ENCODE results near the gene ASXL3. TPM values are rescaled to one million over a fixed set of nuclear protein-coding genes. Genes with fewer than 3 reads are reported as not detected.

Gene ASXL3
- total and polyA plus RNA-seq, 10 of the 15 experiments (the other 5 are each of a cell fraction or from before 2014, with no cell fraction given): 0.15 TPM; not detected in 9

DNA sequence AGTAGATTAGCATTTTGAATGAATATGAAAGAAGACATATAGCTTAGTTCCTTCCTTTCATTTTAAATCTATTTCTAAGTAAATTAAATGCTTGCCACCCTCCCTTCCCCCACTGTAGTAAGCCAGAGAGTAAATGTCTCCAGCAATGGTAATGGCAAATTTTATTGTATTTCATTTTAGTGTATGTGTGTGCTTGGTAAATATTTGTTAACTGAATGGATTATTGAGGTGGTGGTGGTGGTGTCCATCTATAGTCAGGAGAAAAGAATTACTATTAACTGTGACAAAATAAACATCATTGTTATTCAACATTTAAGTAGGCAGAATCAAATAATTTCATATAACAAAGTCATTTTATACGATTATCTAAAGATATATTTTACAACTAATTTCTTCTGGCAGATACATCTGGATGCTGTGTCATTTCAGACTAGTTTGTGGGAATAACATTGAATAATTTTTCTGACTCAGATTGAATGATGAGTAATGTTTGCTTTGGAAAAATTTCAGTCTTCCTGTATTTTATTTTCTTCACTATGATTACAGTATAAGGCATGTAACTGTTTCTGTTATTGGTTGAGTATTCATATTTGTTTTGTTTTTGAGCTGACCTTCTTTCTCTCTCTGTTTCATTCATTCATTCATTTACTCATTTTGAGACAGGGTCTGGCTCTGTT is 18.3 kb downstream of the ASXL3 start:
- RAD21 ChIA-PET (ENCODE audit: unreplicated experiment): no interaction called here
- no TSS peak for BruUV-seq (replicated peaks)
- no peak for DNase-seq (ENCODE audit: low read depth, low spot score)
- no peak overlapping the region for H3K9ac ChIP-seq (ENCODE audit: control insufficient read depth, insufficient read depth, low read length)
- POLR2A ChIA-PET: no interaction called here
- TF ChIP-seq BCLAF1 (IDR thresholded peaks at IDR 0.05): no peak
- no peak for TF ChIP-seq GATAD2B (conservative IDR thresholded peaks at IDR 0.05; ENCODE audit: low read depth)
- TF ChIP-seq SRF (IDR thresholded peaks at IDR 0.05; ENCODE audit: low read depth in 2 of 2, low read length in 2 of 2): no peak
- no peak for TF ChIP-seq POLR2AphosphoS5 (IDR thresholded peaks at IDR 0.05; ENCODE audit: low read length)
- TF ChIP-seq RB1 (IDR thresholded peaks at IDR 0.05; ENCODE audit: borderline replicate concordance): no peak
- TF ChIP-seq, protein P1, sequence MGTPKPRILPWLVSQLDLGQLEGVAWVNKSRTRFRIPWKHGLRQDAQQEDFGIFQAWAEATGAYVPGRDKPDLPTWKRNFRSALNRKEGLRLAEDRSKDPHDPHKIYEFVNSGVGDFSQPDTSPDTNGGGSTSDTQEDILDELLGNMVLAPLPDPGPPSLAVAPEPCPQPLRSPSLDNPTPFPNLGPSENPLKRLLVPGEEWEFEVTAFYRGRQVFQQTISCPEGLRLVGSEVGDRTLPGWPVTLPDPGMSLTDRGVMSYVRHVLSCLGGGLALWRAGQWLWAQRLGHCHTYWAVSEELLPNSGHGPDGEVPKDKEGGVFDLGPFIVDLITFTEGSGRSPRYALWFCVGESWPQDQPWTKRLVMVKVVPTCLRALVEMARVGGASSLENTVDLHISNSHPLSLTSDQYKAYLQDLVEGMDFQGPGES (IDR thresholded peaks at IDR 0.05): no peak
- TF ChIP-seq RAD21 (IDR thresholded peaks at IDR 0.05; ENCODE audit: insufficient read depth, low read depth, low read length): no peak
- no peak for TF ChIP-seq STAT3 (IDR thresholded peaks at IDR 0.05; ENCODE audit: low read depth, low read length)
- no peak for TF ChIP-seq PAX8 (IDR thresholded peaks at IDR 0.05)
- TF ChIP-seq SMC3 (IDR thresholded peaks at IDR 0.05; ENCODE audit: borderline replicate concordance, low read length): no peak
- no peak for TF ChIP-seq SKIL (IDR thresholded peaks at IDR 0.05; ENCODE audit: low read depth, poor library complexity, severe bottlenecking)
- TF ChIP-seq NRF1 (conservative IDR thresholded peaks at IDR 0.05; ENCODE audit: low read depth, low read length): no peak
- no peak for TF ChIP-seq MLLT1 (IDR thresholded peaks at IDR 0.05)
- TF ChIP-seq ESRRA (IDR thresholded peaks at IDR 0.05; ENCODE audit: low read length): no peak
- TF ChIP-seq, protein P2, sequence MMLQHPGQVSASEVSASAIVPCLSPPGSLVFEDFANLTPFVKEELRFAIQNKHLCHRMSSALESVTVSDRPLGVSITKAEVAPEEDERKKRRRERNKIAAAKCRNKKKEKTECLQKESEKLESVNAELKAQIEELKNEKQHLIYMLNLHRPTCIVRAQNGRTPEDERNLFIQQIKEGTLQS (IDR thresholded peaks at IDR 0.05; ENCODE audit: borderline replicate concordance, extremely low read depth, low read depth, low read length): no peak
- TF ChIP-seq MXI1 (IDR thresholded peaks at IDR 0.05; ENCODE audit: low read depth, low read length): no peak
- TF ChIP-seq HCFC1 (IDR thresholded peaks at IDR 0.05; ENCODE audit: low read length): no peak
- H3K4me1 ChIP-seq (ENCODE audit: control insufficient read depth, insufficient read depth, low read length): no peaks in the 10 kb centered on the region
- H3K4me3 ChIP-seq: no peak overlapping the region
- CTCF ChIA-PET: no interaction called here
- intact Hi-C loops (cut with micrococcal nuclease; ENCODE audit: unreplicated experiment): no loop called here
- H3K79me2 ChIP-seq (ENCODE audit: control insufficient read depth, insufficient read depth, low read length): no peaks in the 10 kb centered on the region
- no peak overlapping the region for H2AFZ ChIP-seq (ENCODE audit: control insufficient read depth, low read depth, low read length)
- in situ Hi-C loops (cut with MboI): no loop called here
- no peak for FAIRE-seq
- 30% methylated on average over 1 of the region's 1 CpG for WGBS (ENCODE audit: insufficient coverage, insufficient replicate concordance, low lambda C conversion rate, missing lambda C conversion rate)
- H3K27ac ChIP-seq (ENCODE audit: control insufficient read depth, insufficient read depth): no peak overlapping the region
- ATAC-seq: no peak
- no peaks in the 10 kb centered on the region for H4K20me1 ChIP-seq (ENCODE audit: control insufficient read depth, insufficient read depth)
- no peaks in the 10 kb centered on the region for H3K9me3 ChIP-seq (replicated peaks; ENCODE audit: control insufficient read depth, insufficient read depth, low read length)
- H3K27me3 ChIP-seq (replicated peaks in 1 of 2; ENCODE audit: control insufficient read depth in 2 of 2, insufficient read depth in 2 of 2, low read length in 1 of 2): no peaks in the 10 kb centered on the region; a peak in 1 of 4 replicates
- H3K36me3 ChIP-seq (ENCODE audit: control insufficient read depth in 2 of 2, insufficient read depth in 2 of 2, low read length in 1 of 2): no peaks in the 10 kb centered on the region
- SMC1A ChIA-PET (ENCODE audit: uncharacterized antibody, unreplicated experiment): interaction anchor here (0.6 to 0.9 kb wide), 3 partner anchors 11 to 365 kb away, joined by 3 read pairs; no protein-coding TSS in a partner anchor
- H3K4me2 ChIP-seq (ENCODE audit: control insufficient read depth, insufficient read depth): no peak overlapping the region

Data from GM12878 (cell line).